ENCODE results near the gene TSEN34. TPM values are rescaled to one million over a fixed set of nuclear protein-coding genes. Genes with fewer than 3 reads are reported as not detected.
A peak's percentile ranks its signal among the peaks of the same experiment; 100 is the strongest.
"Not testable (repeated sequence)": the region's sequence is repeated elsewhere in the genome, so short reads cannot be mapped to it uniquely, and the experiment has no call there.

The TSEN34 gene
- total RNA-seq, 2 experiments from 2014 or later, result 8.4 to 8.6 TPM

DNA sequence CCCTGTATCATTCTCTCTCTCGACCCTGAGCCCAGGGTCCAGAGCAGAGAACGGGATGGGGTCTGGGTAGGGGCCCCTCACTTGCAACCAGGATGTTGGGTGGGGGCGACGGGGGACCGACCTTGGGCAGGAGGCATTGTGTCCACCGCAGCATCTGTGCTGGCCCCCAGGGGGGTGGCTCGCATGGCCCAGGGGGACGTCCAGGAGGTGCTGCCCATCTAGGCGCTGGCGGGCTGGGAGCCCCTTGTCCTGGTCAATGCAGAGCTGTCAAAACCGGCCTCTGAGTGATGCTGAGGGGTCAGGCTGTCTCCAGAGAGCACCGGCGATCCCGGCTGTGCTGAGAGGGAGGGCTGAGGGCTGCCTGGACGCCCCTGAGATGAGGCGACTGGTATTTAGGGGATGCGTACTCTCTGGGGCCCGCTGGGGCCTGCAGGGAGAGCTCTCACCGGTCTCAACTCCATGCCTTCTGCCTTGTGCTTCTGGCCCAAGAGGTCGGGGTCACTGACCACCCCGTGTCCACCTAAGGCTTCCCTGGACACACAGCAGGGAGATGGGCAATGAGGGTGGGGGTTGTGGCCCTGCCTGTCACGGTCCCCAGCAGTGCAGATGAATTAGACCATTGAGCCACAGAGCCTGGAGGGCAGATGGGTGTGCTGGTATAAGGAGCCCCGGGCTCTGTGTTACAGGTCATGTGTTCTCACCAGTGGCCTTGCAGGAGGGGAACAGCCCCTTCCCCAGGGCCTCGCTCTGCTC lies 18.1 kb downstream of the TSEN34 start:
- Mint-ChIP-seq H3K9me3 (no peaks in the 10 kb centered on the region), H3K27me3 (no peaks in the 10 kb centered on the region), H3K27ac (peak overlapping the region; percentile 62), H3K4me3 (no peak overlapping the region), H3K36me3 (ENCODE audit: low read depth) (peaks cover 44% of the 10 kb centered on the region), H3K4me1 (ENCODE audit: low read depth) (peaks cover 64% of the 10 kb centered on the region)
- DNase-seq (no peak), ATAC-seq (ENCODE audit: poor library complexity) (no peak)
- intact Hi-C loops (cut with DNase I, micrococcal nuclease), result loop anchor here in 1 of 2 experiments (10.0 kb wide), 1 partner anchor 256 kb away; the partner anchor contains the start of gene LENG9
- Histone ChIP-seq H3K4me3 (ENCODE audit: low read length) (no peak overlapping the region), H3K9me3 (ENCODE audit: control insufficient read depth in 1 of 2, insufficient read depth in 1 of 2, low read length in 2 of 2) (no peaks in the 10 kb centered on the region), H3K4me1 (ENCODE audit: insufficient read depth, low read length) (peaks cover 71% of the 10 kb centered on the region), H3K27me3 (ENCODE audit: control insufficient read depth in 1 of 2, insufficient read depth in 2 of 2, low read length in 2 of 2) (no peaks in the 10 kb centered on the region), H3K27ac (ENCODE audit: low read depth in 1 of 2, low read length in 2 of 2) (peak overlapping the region in 1 of 2 donors; percentile 4), H3K36me3 (ENCODE audit: insufficient read depth, low read length) (peaks cover 38% of the 10 kb centered on the region)
- CTCF ChIA-PET, result no interaction called here
- POLR2A ChIA-PET, result interaction anchor here (0.8 to 8.7 kb wide), 5 partner anchors 8 to 94 kb away, joined by 3 to 75 read pairs (median 7); partner anchors contain the start of genes MBOAT7, RPS9 and TSEN34
- TF ChIP-seq, protein P1, sequence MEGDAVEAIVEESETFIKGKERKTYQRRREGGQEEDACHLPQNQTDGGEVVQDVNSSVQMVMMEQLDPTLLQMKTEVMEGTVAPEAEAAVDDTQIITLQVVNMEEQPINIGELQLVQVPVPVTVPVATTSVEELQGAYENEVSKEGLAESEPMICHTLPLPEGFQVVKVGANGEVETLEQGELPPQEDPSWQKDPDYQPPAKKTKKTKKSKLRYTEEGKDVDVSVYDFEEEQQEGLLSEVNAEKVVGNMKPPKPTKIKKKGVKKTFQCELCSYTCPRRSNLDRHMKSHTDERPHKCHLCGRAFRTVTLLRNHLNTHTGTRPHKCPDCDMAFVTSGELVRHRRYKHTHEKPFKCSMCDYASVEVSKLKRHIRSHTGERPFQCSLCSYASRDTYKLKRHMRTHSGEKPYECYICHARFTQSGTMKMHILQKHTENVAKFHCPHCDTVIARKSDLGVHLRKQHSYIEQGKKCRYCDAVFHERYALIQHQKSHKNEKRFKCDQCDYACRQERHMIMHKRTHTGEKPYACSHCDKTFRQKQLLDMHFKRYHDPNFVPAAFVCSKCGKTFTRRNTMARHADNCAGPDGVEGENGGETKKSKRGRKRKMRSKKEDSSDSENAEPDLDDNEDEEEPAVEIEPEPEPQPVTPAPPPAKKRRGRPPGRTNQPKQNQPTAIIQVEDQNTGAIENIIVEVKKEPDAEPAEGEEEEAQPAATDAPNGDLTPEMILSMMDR (IDR thresholded peaks at IDR 0.05), result no peak

- Mint-ChIP-seq H3K4me3 (peak overlapping the region; percentile 18), H3K36me3 (ENCODE audit: low read depth) (peaks cover 37% of the 10 kb centered on the region), H3K27me3 (no peaks in the 10 kb centered on the region), H3K9me3 (no peaks in the 10 kb centered on the region), H3K27ac (peak overlapping the region; percentile 62), H3K4me1 (ENCODE audit: low read depth) (peaks cover 56% of the 10 kb centered on the region)
- Histone ChIP-seq H3K36me3 (ENCODE audit: insufficient read depth, low read length) (peaks cover 31% of the 10 kb centered on the region), H3K4me3 (ENCODE audit: low read length) (no peak overlapping the region), H3K9me3 (ENCODE audit: control insufficient read depth in 1 of 2, insufficient read depth in 1 of 2, low read length in 2 of 2) (no peaks in the 10 kb centered on the region), H3K27ac (ENCODE audit: low read depth in 1 of 2, low read length in 2 of 2) (peak overlapping the region; percentile 4 to 23), H3K4me1 (ENCODE audit: insufficient read depth, low read length) (peaks cover 65% of the 10 kb centered on the region), H3K27me3 (ENCODE audit: control insufficient read depth in 1 of 2, insufficient read depth in 2 of 2, low read length in 2 of 2) (no peaks in the 10 kb centered on the region)
- DNase-seq (peak in 4 of 14 experiments; percentile 28 to 69 (median 56)), ATAC-seq (ENCODE audit: poor library complexity) (no peak)
- ChIA-PET CTCF (no interaction called here), POLR2A (interaction anchor here (1.4 to 8.7 kb wide), 3 partner anchors 9 to 95 kb away, joined by 3 to 75 read pairs (median 12); partner anchors contain the start of genes MBOAT7, RPS9 and TSEN34)
- intact Hi-C loops (cut with DNase I, micrococcal nuclease), result loop anchor here in 1 of 2 experiments (10.0 kb wide), 1 partner anchor 255 kb away; the partner anchor contains the start of gene LENG9
- TF ChIP-seq, protein P1 (IDR thresholded peaks at IDR 0.05), result no peak
Measured at GRCh38 chr19:54209811-54210494, 18.8 kb downstream of the TSEN34 start.

DNA sequence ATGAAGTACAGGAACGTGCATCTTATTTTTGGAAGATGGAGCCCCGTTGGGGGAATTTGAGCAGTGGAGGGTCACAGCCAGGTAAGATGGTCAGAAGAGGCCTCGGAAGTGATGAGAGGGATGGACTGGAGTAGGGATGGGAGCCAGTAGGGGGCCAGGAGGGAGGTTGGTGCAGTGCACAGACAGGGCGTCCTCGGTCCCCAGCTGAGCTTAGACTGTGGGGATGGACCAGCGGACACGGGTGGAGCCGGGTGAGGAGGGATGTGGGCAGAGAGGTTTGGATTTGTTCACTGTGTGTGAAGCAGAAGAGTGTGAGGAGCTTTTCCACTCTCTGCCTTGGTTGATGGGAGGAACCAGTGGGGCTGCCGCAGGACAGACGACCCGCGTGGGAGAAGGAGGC lies 20.1 kb downstream of the TSEN34 start:
- H3K9me3 Mint-ChIP-seq, result no peaks in the 10 kb centered on the region
- H3K36me3 Mint-ChIP-seq (ENCODE audit: low read depth), result peaks cover 24% of the 10 kb centered on the region
- no peak overlapping the region for H3K4me3 ChIP-seq (ENCODE audit: low read length)
- H3K27ac Mint-ChIP-seq, result peak overlapping the region; percentile 62
- H3K4me1 Mint-ChIP-seq (ENCODE audit: low read depth), result peaks cover 48% of the 10 kb centered on the region
- H3K4me1 ChIP-seq (ENCODE audit: insufficient read depth, low read length), result peaks cover 53% of the 10 kb centered on the region
- no peak for ATAC-seq (ENCODE audit: poor library complexity)
- POLR2A ChIA-PET, result interaction anchor here (1.0 to 8.7 kb wide), 3 partner anchors 10 to 52 kb away, joined by 3 to 75 read pairs (median 12); partner anchors contain the start of genes LENG1, MBOAT7, RPS9 and TSEN34
- CTCF ChIA-PET, result interaction anchor here (0.9 to 1.6 kb wide), 3 partner anchors 19 to 22 kb away, joined by 3 to 4 read pairs (median 3); partner anchors contain the start of genes MBOAT7 and TSEN34
- peaks cover 18% of the 10 kb centered on the region for H3K36me3 ChIP-seq (ENCODE audit: insufficient read depth, low read length)
- H3K27me3 Mint-ChIP-seq, result no peaks in the 10 kb centered on the region
- H3K27me3 ChIP-seq (ENCODE audit: control insufficient read depth in 1 of 2, insufficient read depth in 2 of 2, low read length in 2 of 2), result no peaks in the 10 kb centered on the region
- peak overlapping the region in 1 of 2 donors; percentile 52 for H3K27ac ChIP-seq (ENCODE audit: low read depth in 1 of 2, low read length in 2 of 2)
- no peak overlapping the region for H3K4me3 Mint-ChIP-seq
- intact Hi-C loops (cut with DNase I, micrococcal nuclease), result no loop called here
- TF ChIP-seq, protein P1 (IDR thresholded peaks at IDR 0.05), result no peak
- no peak for DNase-seq
- H3K9me3 ChIP-seq (ENCODE audit: control insufficient read depth in 1 of 2, insufficient read depth in 1 of 2, low read length in 2 of 2), result no peaks in the 10 kb centered on the region

GRCh38 chr19:54214217-54214616 lies 23.1 kb downstream of the TSEN34 start:
- DNase-seq; H3K27ac Mint-ChIP-seq; POLR2A ChIA-PET; H3K4me3 Mint-ChIP-seq; H3K27ac ChIP-seq (ENCODE audit: low read depth in 1 of 2, low read length in 2 of 2); H3K27me3 Mint-ChIP-seq; H3K9me3 Mint-ChIP-seq; CTCF ChIA-PET; ATAC-seq (ENCODE audit: poor library complexity); H3K27me3 ChIP-seq (ENCODE audit: control insufficient read depth in 1 of 2, insufficient read depth in 2 of 2, low read length in 2 of 2); intact Hi-C loops (cut with DNase I, micrococcal nuclease); H3K4me3 ChIP-seq (ENCODE audit: low read length); H3K36me3 Mint-ChIP-seq (ENCODE audit: low read depth); H3K36me3 ChIP-seq (ENCODE audit: insufficient read depth, low read length); H3K9me3 ChIP-seq (ENCODE audit: control insufficient read depth in 1 of 2, insufficient read depth in 1 of 2, low read length in 2 of 2): not testable (repeated sequence)
- H3K4me1 Mint-ChIP-seq (ENCODE audit: low read depth), result peaks cover 20% of the 10 kb centered on the region
- H3K4me1 ChIP-seq (ENCODE audit: insufficient read depth, low read length), result peaks cover 23% of the 10 kb centered on the region

Data from CD4-positive, alpha-beta T cell (primary cell).